GM21576 (cell line): ENCODE data around the gene KLF7.
A peak's percentile ranks its signal among the peaks of the same experiment; 100 is the strongest.

ENCODE experiments used
- ATAC-seq: cut with Tn5 transposase; IDR thresholded peaks from one replicate; pipeline ENCODE4 v1.9.1; 2021; ENCODE audit warnings: mild to moderate bottlenecking, moderate library complexity; ENCODE audit not compliant: unreplicated experiment

The KLF7 gene

GRCh38 chr2:207167099-207167923 is 1.6 kb upstream of the KLF7 start:
- ATAC-seq = peak; percentile 0

GRCh38 chr2:207166349-207167098 is 776 bp upstream of the KLF7 start:
- ATAC-seq = peak; percentile 43

GRCh38 chr2:207166039-207166348 is 246 bp upstream of the KLF7 start:
- ATAC-seq = peak; percentile 96

GRCh38 chr2:207164006-207164831 is 1.5 kb downstream of the KLF7 start:
- no peak for ATAC-seq

- no peak for ATAC-seq
Measured at GRCh38 chr2:207163756-207164005, 2.1 kb downstream of the KLF7 start.

GRCh38 chr2:207163053-207163755 is 2.5 kb downstream of the KLF7 start:
- no peak for ATAC-seq

- no peak for ATAC-seq
Measured at GRCh38 chr2:207162316-207162715, 3.4 kb downstream of the KLF7 start.

- ATAC-seq = no peak
Measured at GRCh38 chr2:207161247-207162123, 4.3 kb downstream of the KLF7 start.

GRCh38 chr2:207160115-207160514 is 5.6 kb downstream of the KLF7 start:
- no peak for ATAC-seq

- ATAC-seq = no peak
Measured at GRCh38 chr2:207159002-207159401, 6.7 kb downstream of the KLF7 start.

GRCh38 chr2:207157731-207158130 is 8.0 kb downstream of the KLF7 start:
- ATAC-seq = no peak

GRCh38 chr2:207157162-207157481 is 8.6 kb downstream of the KLF7 start:
- no peak for ATAC-seq

GRCh38 chr2:207156451-207157161 is 9.1 kb downstream of the KLF7 start:
- ATAC-seq = no peak

GRCh38 chr2:207155516-207156444 is 10.0 kb downstream of the KLF7 start:
- no peak for ATAC-seq

GRCh38 chr2:207154556-207155510 is 10.9 kb downstream of the KLF7 start:
- no peak for ATAC-seq

GRCh38 chr2:207153266-207153975 is 12.3 kb downstream of the KLF7 start:
- no peak for ATAC-seq

GRCh38 chr2:207151048-207151447 is 14.7 kb downstream of the KLF7 start:
- no peak for ATAC-seq
